Astrocyte of the spinal cord (primary cell): ENCODE results near the gene RPS18.

Experiments
- DNase-seq: peaks from one replicate; pipeline ENCODE4 v3.0.0; 2011; ENCODE audit warnings: low read depth, low spot score
- H3K4me3 ChIP-seq: 2 replicates; pipeline ENCODE4 v1.5.1; 2011; ENCODE audit warnings: low read depth, mild to moderate bottlenecking, low read length, moderate library complexity
- CTCF ChIP-seq: IDR thresholded peaks from 2 replicates; pipeline ENCODE4 v1.5.1; 2012; ENCODE audit warnings: low read depth, mild to moderate bottlenecking, low read length, inconsistent platforms
- in situ Hi-C: cut with HindIII; loops from 2 replicates; pipeline ENCODE4 v1.10.0; 2017; ENCODE audit warnings: low sequenced_read_pairs

RPS18 gene

GRCh38 chr6:33286946-33287914 lies 15.4 kb downstream of the RPS18 start:
- in situ Hi-C loops: no loop called here
- TF ChIP-seq CTCF: no peak
- no peak for DNase-seq
- no peak overlapping the region for H3K4me3 ChIP-seq

- no peak for TF ChIP-seq CTCF
- H3K4me3 ChIP-seq: peak overlapping the region; percentile 95
- in situ Hi-C loops: no loop called here
- no peak for DNase-seq
Observed at GRCh38 chr6:33288141-33288920, 16.5 kb downstream of the RPS18 start.

- DNase-seq: peak; percentile 95
- in situ Hi-C loops: no loop called here
- peak within 1 kb of the TSS; percentile 95 for H3K4me3 ChIP-seq
- TF ChIP-seq CTCF: no peak
Observed at GRCh38 chr6:33288921-33289783, 17.3 kb downstream of the RPS18 start, which contains the start of the genes PFDN6 and WDR46. Gene PFDN6 (plus strand): TSS chr6:33289601. CDS start chr6:33289857, 256 bp downstream. Gene WDR46 (minus strand): TSS chr6:33289239. CDS start chr6:33289170, 69 bp downstream.

GRCh38 chr6:33289784-33290315 lies 18.0 kb downstream of the RPS18 start:
- in situ Hi-C loops: no loop called here
- no peak for TF ChIP-seq CTCF
- peak overlapping the region; percentile 95 for H3K4me3 ChIP-seq
- DNase-seq: no peak

- DNase-seq: no peak
Observed at GRCh38 chr6:33290459-33290858, 18.6 kb downstream of the RPS18 start.

More at GRCh38 chr6:33290459-33290858, 18.6 kb downstream of the RPS18 start:
- H3K4me3 ChIP-seq: peak overlapping the region; percentile 95
- in situ Hi-C loops: no loop called here
- TF ChIP-seq CTCF: no peak
